HepG2 (cell line): ENCODE data around the gene UROD. TPM values are rescaled to one million over a fixed set of nuclear protein-coding genes. Genes with fewer than 3 reads are reported as not detected.

Experiments used
- ATAC-seq: fragments of 200-7000 bp; cut with Tn5 transposase; 3 replicates; pipeline ENCODE4 v1.9.1; 2020; ENCODE audit warnings: mild to moderate bottlenecking, moderate library complexity
- BruUV-seq: library from RNA; stranded (reverse); fragments of 400-500 nt; replicated peaks from 2 replicates; lab custom pipeline; 2021; lab: Mats Ljungman, UMichigan
- CTCF ChIA-PET: fragments of 300-600 bp; formaldehyde crosslinking; extraction: SDS; loops from one replicate; lab custom pipeline; 2021; ENCODE audit warnings: low total read pairs, inconsistent platforms, low intra/inter-chr PET ratio; lab: Yijun Ruan, JAX
- POLR2A ChIA-PET: fragments of 350-600 bp; sonication (Branson Sonifier 250); formaldehyde crosslinking; loops from one replicate; lab custom pipeline; 2020; ENCODE audit warnings: antibody characterized with exemption, inconsistent platforms; lab: Yijun Ruan, JAX
- DNase-seq: peaks from one replicate; pipeline ENCODE4 v3.0.0-alpha.2; 2015; ENCODE audit warnings: low spot score
- FAIRE-seq: peaks from 3 replicates; lab custom pipeline; 2011; peaks lifted over from hg19 to GRCh38; lab: Jason Lieb, UNC
- H2AFZ ChIP-seq: one replicate; pipeline ENCODE4 v1.6.1; 2011; ENCODE audit warnings: low read length, inconsistent platforms
- H3K27ac ChIP-seq: fragments of 300-600 bp; 3 replicates; pipeline ENCODE4 v1.8.0; 2011; ENCODE audit warnings: mixed run types, mild to moderate bottlenecking, mixed read lengths, low read length, inconsistent platforms; ENCODE audit not compliant: insufficient read depth; ENCODE audit errors: extremely low read length
- H3K27me3 ChIP-seq, 2 experiments: fragments of 200-600 bp in 1 of 2; 2 replicates in 1 of 2; 3 replicates in 1 of 2; pipeline versions ENCODE4 v1.6.0 to v1.8.0; 2011; ENCODE audit warnings: low read length in 2 of 2, mild to moderate bottlenecking in 2 of 2, moderate library complexity in 2 of 2, inconsistent platforms in 1 of 2; ENCODE audit not compliant: insufficient read depth in 2 of 2, control insufficient read depth in 1 of 2
- H3K36me3 ChIP-seq, 2 experiments: fragments of 200-600 bp in 1 of 2; replicated peaks in 1 of 2; 2 replicates in 1 of 2; 3 replicates in 1 of 2; pipeline versions ENCODE4 v1.5.1 to v1.8.0; 2011; ENCODE audit warnings: low read length in 2 of 2, inconsistent platforms in 1 of 2; ENCODE audit not compliant: insufficient read depth in 2 of 2, control insufficient read depth in 1 of 2
- H3K4me1 ChIP-seq: 2 replicates; pipeline ENCODE4 v1.5.1; 2012; ENCODE audit warnings: low read length, inconsistent platforms; ENCODE audit not compliant: insufficient read depth
- H3K4me2 ChIP-seq: 2 replicates; pipeline ENCODE4 v1.6.0; 2011; ENCODE audit warnings: low read depth, low read length, inconsistent platforms
- H3K4me3 ChIP-seq, 3 experiments: fragments of 200-600 bp in 1 of 3; sonication (generic), shearing (Covaris generic) in 1 of 3; replicated peaks in 1 of 3; 2 replicates each; pipeline ENCODE4 v1.5.1; 2011 to 2016; ENCODE audit warnings: low read length in 3 of 3, inconsistent platforms in 2 of 3, low read depth in 2 of 3, mild to moderate bottlenecking in 2 of 3, control low read depth in 1 of 3, mixed read lengths in 1 of 3; ENCODE audit not compliant: insufficient read depth in 1 of 3
- H3K79me2 ChIP-seq: one replicate; pipeline ENCODE4 v1.6.1; 2011; ENCODE audit warnings: low read length, inconsistent platforms; ENCODE audit not compliant: insufficient read depth
- H3K9ac ChIP-seq: 2 replicates; pipeline ENCODE4 v1.6.0; 2011; ENCODE audit warnings: mild to moderate bottlenecking, low read depth, low read length, inconsistent platforms; ENCODE audit not compliant: insufficient read depth
- H3K9me3 ChIP-seq: 2 replicates; pipeline ENCODE4 v1.5.1; 2012; ENCODE audit warnings: mild to moderate bottlenecking, low read length
- H4K20me1 ChIP-seq: 2 replicates; pipeline ENCODE4 v1.6.0; 2011; ENCODE audit warnings: inconsistent platforms, mild to moderate bottlenecking, low read length, moderate library complexity; ENCODE audit not compliant: insufficient read depth
- HNRNPK ChIP-seq: fragments of 200-400 bp; formaldehyde crosslinking; IDR thresholded peaks from 2 replicates; pipeline ENCODE4 v1.6.1; 2018; ENCODE audit warnings: low read length, low read depth, moderate library complexity, mild to moderate bottlenecking; ENCODE audit not compliant: poor library complexity, severe bottlenecking
- IRX3 ChIP-seq: sonication (generic); formaldehyde crosslinking; IDR thresholded peaks from 2 replicates; pipeline ENCODE4 v1.8.1; 2023; ENCODE audit warnings: mild to moderate bottlenecking, low read depth, missing genetic modification reagents, borderline replicate concordance
- MXI1 ChIP-seq: IDR thresholded peaks from 3 replicates; pipeline ENCODE4 v1.6.1; 2012; ENCODE audit warnings: low read depth, low read length, inconsistent platforms, borderline replicate concordance
- ONECUT2 ChIP-seq: sonication (generic); formaldehyde crosslinking; IDR thresholded peaks from 2 replicates; pipeline ENCODE4 v1.4.0; 2020; ENCODE audit warnings: missing genetic modification reagents
- PCBP1 ChIP-seq: fragments of 200-400 bp; formaldehyde crosslinking; IDR thresholded peaks from 2 replicates; pipeline ENCODE4 v1.6.1; 2017; ENCODE audit warnings: mild to moderate bottlenecking, low read depth, low read length, borderline replicate concordance
- TCF7L2 ChIP-seq: IDR thresholded peaks from 2 replicates; pipeline ENCODE4 v1.6.1; 2011; ENCODE audit warnings: mild to moderate bottlenecking, low read depth, low read length, moderate library complexity
- THYN1 ChIP-seq: sonication (generic); formaldehyde crosslinking; IDR thresholded peaks from 2 replicates; pipeline ENCODE4 v1.8.1; 2023; ENCODE audit warnings: low read depth, mild to moderate bottlenecking, moderate library complexity, missing genetic modification reagents, borderline replicate concordance
- ZNF24 ChIP-seq: fragments of 450-650 bp; IDR thresholded peaks from 2 replicates; pipeline ENCODE4 v1.6.1; 2017; ENCODE audit warnings: antibody characterized with exemption, mild to moderate bottlenecking
- WGBS: methylation state at CpG from one replicate; pipeline ENCODE4 v1.1.6; 2017; ENCODE audit warnings: low lambda C conversion rate; 5-methylcytosine and 5-hydroxymethylcytosine counted together
- in situ Hi-C: cut with HindIII; loops from 2 replicates; pipeline ENCODE4 v1.10.0; 2017; ENCODE audit warnings: low pct_unique_long_range_greater_than_20kb; ENCODE audit not compliant: extremely low pct_ligation_motif_present
- intact Hi-C: fragments of 100-400 bp; cut with micrococcal nuclease; formaldehyde crosslinking; loops from one replicate; pipeline ENCODE4 v1.10.0; 2022; ENCODE audit not compliant: unreplicated experiment
- polyA plus RNA-seq, 8 experiments: library from polyadenylated mRNA; depleted of rRNA in 3 of 8; stranded (reverse) in 7 of 8; unstranded in 1 of 8; fragments of >200 nt; fragmentation: Illumina TruSeq in 4 of 8; extraction: Trizol in 4 of 8; gene quantifications; 2 replicates each; pipeline versions ENCODE4 v1.2.1 to v1.2.3, GENCODE V29; 2011 to 2016; ENCODE audit warnings: low read depth in 4 of 8, missing spikeins in 1 of 8, mixed read lengths in 1 of 8; ENCODE audit not compliant: insufficient read depth in 1 of 8
- total RNA-seq, 5 experiments: library from RNA; depleted of rRNA; stranded (reverse); fragments of >200 nt; fragmentation: Illumina TruSeq; extraction: Trizol; gene quantifications; 2 replicates each; pipeline ENCODE4 v1.2.3, GENCODE V29; 2016; ENCODE audit warnings: low read depth in 1 of 5
- TF ChIP-seq, protein P1 (sequence below): sonication (generic); formaldehyde crosslinking; IDR thresholded peaks from 2 replicates; pipeline ENCODE4 v1.5.0; 2020; ENCODE audit warnings: mild to moderate bottlenecking, missing genetic modification reagents
- TF ChIP-seq, protein P2 (sequence below): sonication (generic); formaldehyde crosslinking; IDR thresholded peaks from 2 replicates; pipeline ENCODE4 v1.5.0; 2020; ENCODE audit warnings: mild to moderate bottlenecking, missing genetic modification reagents, borderline replicate concordance
- TF ChIP-seq, protein P3 (sequence below), 2 experiments: fragments of 450-650 bp in 1 of 2; sonication (generic) in 1 of 2; formaldehyde crosslinking; IDR thresholded peaks; 2 replicates each; pipeline versions ENCODE4 v1.5.0 to v1.8.0; 2020 to 2022; ENCODE audit warnings: mild to moderate bottlenecking in 1 of 2, missing genetic modification reagents in 1 of 2

Gene UROD
- total and polyA plus RNA-seq, 2 of the 13 experiments (the other 11 are each of a cell fraction or from before 2014, with no cell fraction given): 162 to 171 TPM

DNA sequence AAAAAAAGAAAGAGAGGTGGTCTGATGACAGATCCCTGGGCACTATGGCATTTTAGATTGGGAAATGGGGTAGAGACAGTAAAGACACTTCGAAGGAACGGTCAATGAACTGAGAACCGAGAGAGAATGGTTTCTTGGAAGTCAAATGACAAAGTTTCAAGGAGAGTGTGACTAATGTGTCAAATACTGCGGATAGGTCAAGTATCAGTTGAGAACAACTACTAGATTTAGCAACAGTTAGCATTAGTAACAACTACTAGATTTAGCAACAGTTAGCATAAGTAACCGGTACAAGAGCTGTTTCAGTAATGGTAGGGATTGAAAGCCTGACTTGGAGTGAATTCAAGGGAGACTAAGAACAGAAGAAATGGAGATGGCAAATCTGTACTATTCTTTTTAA lies 35.0 kb downstream of the UROD start:
- Histone ChIP-seq H3K27me3 (no peaks in the 10 kb centered on the region), H2AFZ (no peak overlapping the region), H3K9me3 (no peaks in the 10 kb centered on the region), H3K79me2 (no peaks in the 10 kb centered on the region), H3K27ac (no peak overlapping the region), H3K36me3 (peaks cover 20 to 54% of the 10 kb centered on the region in 2 experiments; a peak in 4 of 5 replicates), H3K4me3 (no peak overlapping the region), H3K9ac (no peak overlapping the region), H4K20me1 (no peaks in the 10 kb centered on the region), H3K4me2 (no peak overlapping the region), H3K4me1 (no peaks in the 10 kb centered on the region)
- BruUV-seq: no TSS peak
- DNase-seq (no peak), FAIRE-seq (no peak), ATAC-seq (no peak)
- in situ Hi-C loops: no loop called here
- ChIA-PET POLR2A (no interaction called here), CTCF (no interaction called here)
- intact Hi-C loops: no loop called here
- TF ChIP-seq THYN1 (CRISPR knock-in tag): no peak
- WGBS: 100% methylated on average over 5 of the region's 5 CpGs

DNA sequence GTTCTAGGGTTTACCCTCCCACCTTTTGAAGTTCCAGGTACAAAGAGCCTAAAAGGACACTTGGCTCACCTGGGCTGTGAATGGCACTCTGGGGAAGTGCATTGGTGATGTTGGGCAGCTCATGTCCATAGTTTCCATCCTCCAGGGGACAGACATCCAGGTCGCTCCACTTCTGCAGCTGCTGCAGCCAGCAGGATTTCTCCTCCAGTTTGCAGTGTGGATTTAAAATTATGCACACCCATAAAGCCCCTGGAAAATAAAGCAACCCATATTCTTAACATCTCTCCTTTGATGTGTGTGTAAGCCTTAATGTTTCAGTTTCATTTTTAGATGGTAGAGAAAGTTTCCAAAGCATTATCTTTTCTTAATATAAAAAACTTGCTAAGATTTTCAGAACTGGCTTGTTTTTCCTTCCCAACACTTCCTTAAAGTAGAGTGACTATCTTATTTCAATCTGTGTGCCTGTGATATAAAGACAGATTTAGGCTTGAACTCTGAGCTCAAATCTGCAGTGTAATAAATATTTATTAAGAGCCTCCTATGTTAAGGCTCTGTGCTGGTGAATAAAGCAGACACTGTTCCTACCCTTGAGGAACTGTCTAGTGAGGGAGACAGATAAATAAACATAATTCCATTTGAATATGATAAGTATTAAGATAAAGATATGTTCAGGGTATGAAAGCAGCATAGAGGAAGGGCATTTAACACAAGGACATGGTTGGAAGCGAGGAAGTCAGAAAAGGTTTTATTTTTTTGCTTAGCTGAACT lies 39.1 kb downstream of the UROD start:
- intact Hi-C loops: no loop called here
- no peak for TF ChIP-seq ZNF24
- TF ChIP-seq, protein P1, sequence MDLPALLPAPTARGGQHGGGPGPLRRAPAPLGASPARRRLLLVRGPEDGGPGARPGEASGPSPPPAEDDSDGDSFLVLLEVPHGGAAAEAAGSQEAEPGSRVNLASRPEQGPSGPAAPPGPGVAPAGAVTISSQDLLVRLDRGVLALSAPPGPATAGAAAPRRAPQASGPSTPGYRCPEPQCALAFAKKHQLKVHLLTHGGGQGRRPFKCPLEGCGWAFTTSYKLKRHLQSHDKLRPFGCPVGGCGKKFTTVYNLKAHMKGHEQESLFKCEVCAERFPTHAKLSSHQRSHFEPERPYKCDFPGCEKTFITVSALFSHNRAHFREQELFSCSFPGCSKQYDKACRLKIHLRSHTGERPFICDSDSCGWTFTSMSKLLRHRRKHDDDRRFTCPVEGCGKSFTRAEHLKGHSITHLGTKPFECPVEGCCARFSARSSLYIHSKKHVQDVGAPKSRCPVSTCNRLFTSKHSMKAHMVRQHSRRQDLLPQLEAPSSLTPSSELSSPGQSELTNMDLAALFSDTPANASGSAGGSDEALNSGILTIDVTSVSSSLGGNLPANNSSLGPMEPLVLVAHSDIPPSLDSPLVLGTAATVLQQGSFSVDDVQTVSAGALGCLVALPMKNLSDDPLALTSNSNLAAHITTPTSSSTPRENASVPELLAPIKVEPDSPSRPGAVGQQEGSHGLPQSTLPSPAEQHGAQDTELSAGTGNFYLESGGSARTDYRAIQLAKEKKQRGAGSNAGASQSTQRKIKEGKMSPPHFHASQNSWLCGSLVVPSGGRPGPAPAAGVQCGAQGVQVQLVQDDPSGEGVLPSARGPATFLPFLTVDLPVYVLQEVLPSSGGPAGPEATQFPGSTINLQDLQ (CRISPR knock-in tag): no peak
- TF ChIP-seq HNRNPK: no peak
- TF ChIP-seq, protein P2, sequence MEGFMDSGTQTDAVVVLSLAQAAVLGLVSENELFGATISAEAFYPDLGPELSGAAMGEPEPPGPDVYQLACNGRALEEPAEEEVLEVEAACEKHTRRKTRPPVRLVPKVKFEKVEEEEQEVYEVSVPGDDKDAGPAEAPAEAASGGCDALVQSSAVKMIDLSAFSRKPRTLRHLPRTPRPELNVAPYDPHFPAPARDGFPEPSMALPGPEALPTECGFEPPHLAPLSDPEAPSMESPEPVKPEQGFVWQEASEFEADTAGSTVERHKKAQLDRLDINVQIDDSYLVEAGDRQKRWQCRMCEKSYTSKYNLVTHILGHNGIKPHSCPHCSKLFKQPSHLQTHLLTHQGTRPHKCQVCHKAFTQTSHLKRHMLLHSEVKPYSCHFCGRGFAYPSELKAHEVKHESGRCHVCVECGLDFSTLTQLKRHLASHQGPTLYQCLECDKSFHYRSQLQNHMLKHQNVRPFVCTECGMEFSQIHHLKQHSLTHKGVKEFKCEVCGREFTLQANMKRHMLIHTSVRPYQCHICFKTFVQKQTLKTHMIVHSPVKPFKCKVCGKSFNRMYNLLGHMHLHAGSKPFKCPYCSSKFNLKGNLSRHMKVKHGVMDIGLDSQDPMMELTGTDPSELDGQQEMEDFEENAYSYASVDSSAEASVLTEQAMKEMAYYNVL: no peak
- no peak for TF ChIP-seq IRX3 (CRISPR knock-in tag)
- TF ChIP-seq, protein P3, sequence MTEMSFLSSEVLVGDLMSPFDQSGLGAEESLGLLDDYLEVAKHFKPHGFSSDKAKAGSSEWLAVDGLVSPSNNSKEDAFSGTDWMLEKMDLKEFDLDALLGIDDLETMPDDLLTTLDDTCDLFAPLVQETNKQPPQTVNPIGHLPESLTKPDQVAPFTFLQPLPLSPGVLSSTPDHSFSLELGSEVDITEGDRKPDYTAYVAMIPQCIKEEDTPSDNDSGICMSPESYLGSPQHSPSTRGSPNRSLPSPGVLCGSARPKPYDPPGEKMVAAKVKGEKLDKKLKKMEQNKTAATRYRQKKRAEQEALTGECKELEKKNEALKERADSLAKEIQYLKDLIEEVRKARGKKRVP (CRISPR knock-in tag; IDR thresholded peaks at IDR 0.05): no peak
- TF ChIP-seq TCF7L2: no peak
- no peak for TF ChIP-seq MXI1
- TF ChIP-seq PCBP1: no peak
- no peak for TF ChIP-seq ONECUT2

More for the DNA sequence above, 39.1 kb downstream of the UROD start:
- Histone ChIP-seq H3K9me3 (no peaks in the 10 kb centered on the region), H3K4me1 (no peaks in the 10 kb centered on the region), H4K20me1 (no peaks in the 10 kb centered on the region), H3K4me2 (no peak overlapping the region), H3K27me3 (no peaks in the 10 kb centered on the region), H3K4me3 (no peak overlapping the region), H3K36me3 (peaks cover 16 to 49% of the 10 kb centered on the region in 2 experiments), H2AFZ (no peak overlapping the region), H3K9ac (no peak overlapping the region), H3K79me2 (no peaks in the 10 kb centered on the region), H3K27ac (no peak overlapping the region)
- DNase-seq (no peak), FAIRE-seq (no peak), ATAC-seq (no peak)
- no TSS peak for BruUV-seq
- ChIA-PET CTCF (no interaction called here), POLR2A (no interaction called here)
- in situ Hi-C loops: no loop called here
- WGBS: 99% methylated on average over 2 of the region's 2 CpGs
